Testis (tissue), 3 donors: ENCODE measurements around the gene LHFPL5. TPM values are rescaled to one million over a fixed set of nuclear protein-coding genes. Genes with fewer than 3 reads are reported as not detected.
A peak's percentile ranks its signal among the peaks of the same experiment; 100 is the strongest.

Experiments
- DNase-seq: peaks from one replicate; pipeline ENCODE4 v3.0.0-alpha.2; 2019
- H3K27ac ChIP-seq, 2 donors: fragments of 200-600 bp; sonication (generic); one replicate each; pipeline ENCODE4 v1.5.1; 2019
- H3K27me3 ChIP-seq: fragments of 200-600 bp; sonication (generic); one replicate; pipeline ENCODE4 v1.5.1; 2019
- H3K36me3 ChIP-seq: fragments of 200-600 bp; sonication (generic); one replicate; pipeline ENCODE4 v1.5.1; 2017; ENCODE audit warnings: low read depth; ENCODE audit errors: missing control alignments
- H3K4me1 ChIP-seq: fragments of 200-600 bp; sonication (generic); one replicate; pipeline ENCODE4 v1.5.1; 2019
- H3K4me3 ChIP-seq, 2 donors: fragments of 200-600 bp; sonication (generic); one replicate each; pipeline ENCODE4 v1.5.1; 2017 to 2019
- H3K9me3 ChIP-seq: fragments of 200-600 bp; sonication (generic); one replicate; pipeline ENCODE4 v1.5.1; 2017
- CTCF ChIP-seq, 3 experiments: fragments of 450-650 bp in 2 of 3; fragments of 200-600 bp in 1 of 3; sonication (generic) in 1 of 3; IDR thresholded peaks; one replicate each; pipeline ENCODE4 v1.5.1; 2016 to 2019; ENCODE audit warnings: antibody characterized with exemption in 3 of 3, mild to moderate bottlenecking in 2 of 3, moderate library complexity in 1 of 3
- POLR2A ChIP-seq: fragments of 450-650 bp; IDR thresholded peaks from one replicate; pipeline ENCODE4 v1.6.1; 2017; ENCODE audit warnings: antibody characterized with exemption, mild to moderate bottlenecking, moderate library complexity
- WGBS, 2 donors: methylation state at CpG; one replicate each; pipeline ENCODE4 v1.1.5; 2018; 5-methylcytosine and 5-hydroxymethylcytosine counted together
- intact Hi-C: fragments of 100-400 bp; cut with DNase I; formaldehyde crosslinking; loops from one replicate; pipeline ENCODE4 v1.15.1; 2023; ENCODE audit warnings: low total_unique reads
- polyA plus RNA-seq: library from polyadenylated mRNA; stranded (reverse); fragments of 350-450 nt; fragmentation: Illumina TruSeq; extraction: RNeasy Lipid Tissue Mini Kit (QIAGEN cat#74804); gene quantifications from one replicate; pipeline ENCODE4 v1.2.3, GENCODE V29; 2014; ENCODE audit warnings: low read depth, low replicate concordance; ENCODE audit not compliant: insufficient read depth
- total RNA-seq, 2 donors: library from RNA; depleted of rRNA; stranded (reverse); fragments of >200 nt; gene quantifications; one replicate each; pipeline ENCODE4 v1.2.3, GENCODE V29; 2016

The LHFPL5 gene
- total and polyA plus RNA-seq, 3 donors from 2014 or later, result 0.24 to 0.50 TPM; not detected in 1

- H3K27me3 ChIP-seq, result no peaks in the 10 kb centered on the region
- no peak overlapping the region for H3K4me3 ChIP-seq
- WGBS, 2 donors, result 71 to 82% methylated on average over 3 of the region's 3 CpGs
- intact Hi-C loops, result no loop called here
- TF ChIP-seq CTCF (IDR thresholded peaks at IDR 0.05) (no peak), POLR2A (no peak)
- no peaks in the 10 kb centered on the region for H3K9me3 ChIP-seq
- no peaks in the 10 kb centered on the region for H3K36me3 ChIP-seq
- H3K27ac ChIP-seq, result no peak overlapping the region
- no peaks in the 10 kb centered on the region for H3K4me1 ChIP-seq
- no peak for DNase-seq
Observed at GRCh38 chr6:35801148-35801547, 4.0 kb upstream of the LHFPL5 start.

GRCh38 chr6:35808688-35809087 lies 3.5 kb downstream of the LHFPL5 start:
- H3K4me3 ChIP-seq, result no peak overlapping the region
- no peak for DNase-seq
- TF ChIP-seq POLR2A (no peak), CTCF (IDR thresholded peaks at IDR 0.05) (no peak)
- 51 to 61% methylated on average over 3 of the region's 3 CpGs for WGBS, 2 donors
- H3K27me3 ChIP-seq, result no peaks in the 10 kb centered on the region
- H3K4me1 ChIP-seq, result no peaks in the 10 kb centered on the region
- no peak overlapping the region for H3K27ac ChIP-seq
- H3K36me3 ChIP-seq, result no peaks in the 10 kb centered on the region
- intact Hi-C loops, result no loop called here
- no peaks in the 10 kb centered on the region for H3K9me3 ChIP-seq

GRCh38 chr6:35809809-35810208 lies 4.7 kb downstream of the LHFPL5 start:
- TF ChIP-seq POLR2A (no peak), CTCF (IDR thresholded peaks at IDR 0.05) (no peak)
- DNase-seq, result no peak
- no peak overlapping the region for H3K27ac ChIP-seq
- H3K36me3 ChIP-seq, result no peaks in the 10 kb centered on the region
- H3K4me3 ChIP-seq, result no peak overlapping the region
- no peaks in the 10 kb centered on the region for H3K4me1 ChIP-seq
- 81 to 82% methylated on average over 5 of the region's 5 CpGs for WGBS, 2 donors
- H3K9me3 ChIP-seq, result no peaks in the 10 kb centered on the region
- intact Hi-C loops, result no loop called here
- no peaks in the 10 kb centered on the region for H3K27me3 ChIP-seq

GRCh38 chr6:35810971-35811698 lies 6.0 kb downstream of the LHFPL5 start:
- H3K9me3 ChIP-seq, result no peaks in the 10 kb centered on the region
- 73 to 80% methylated on average over 13 to 14 of the region's 14 CpGs for WGBS, 2 donors
- H3K27me3 ChIP-seq, result no peaks in the 10 kb centered on the region
- no peak overlapping the region for H3K27ac ChIP-seq
- H3K4me1 ChIP-seq, result no peaks in the 10 kb centered on the region
- DNase-seq, result peak; percentile 7
- TF ChIP-seq POLR2A (no peak), CTCF (IDR thresholded peaks at IDR 0.05) (no peak)
- no peak overlapping the region for H3K4me3 ChIP-seq
- no peaks in the 10 kb centered on the region for H3K36me3 ChIP-seq
- intact Hi-C loops, result no loop called here

GRCh38 chr6:35811699-35811995 lies 6.5 kb downstream of the LHFPL5 start:
- Histone ChIP-seq H3K36me3 (no peaks in the 10 kb centered on the region), H3K4me1 (no peaks in the 10 kb centered on the region), H3K9me3 (no peaks in the 10 kb centered on the region), H3K27ac (no peak overlapping the region), H3K27me3 (no peaks in the 10 kb centered on the region), H3K4me3 (no peak overlapping the region)
- no peak for DNase-seq
- intact Hi-C loops, result no loop called here
- 65 to 72% methylated on average over 3 to 6 of the region's 6 CpGs for WGBS, 2 donors
- TF ChIP-seq CTCF (IDR thresholded peaks at IDR 0.05), result no peak
- no peak for TF ChIP-seq POLR2A
